NB4 (cell line): ENCODE results near the gene SDE2.

Source experiments
- CTCF ChIP-seq: IDR thresholded peaks from one replicate; pipeline ENCODE4 v1.5.1; 2012; ENCODE audit warnings: low read depth, low read length
- TF ChIP-seq, protein P1 (sequence below): IDR thresholded peaks from 2 replicates; pipeline ENCODE4 v1.6.1; 2011; ENCODE audit warnings: low read depth, low read length

- TF ChIP-seq CTCF, result no peak
- TF ChIP-seq, protein P1, sequence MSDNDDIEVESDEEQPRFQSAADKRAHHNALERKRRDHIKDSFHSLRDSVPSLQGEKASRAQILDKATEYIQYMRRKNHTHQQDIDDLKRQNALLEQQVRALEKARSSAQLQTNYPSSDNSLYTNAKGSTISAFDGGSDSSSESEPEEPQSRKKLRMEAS, result peak; percentile 94
Observed at GRCh38 chr1:226001963-226002666, 3.0 kb upstream of the SDE2 start.
